MM.1S (cell line): ENCODE results near the gene TMEM161B.

Source experiments
- DNase-seq: peaks from one replicate; pipeline ENCODE4 v3.0.0-alpha.2; 2015
- H2AFZ ChIP-seq: fragments of 300-600 bp; sonication (generic); 2 replicates; pipeline ENCODE4 v1.6.0; 2016; ENCODE audit warnings: antibody characterized with exemption, low read length
- H3F3A ChIP-seq: fragments of 300-600 bp; sonication (generic); 2 replicates; pipeline ENCODE4 v1.6.1; 2016; ENCODE audit warnings: mild to moderate bottlenecking, antibody characterized with exemption, low read length, moderate library complexity, mixed read lengths; ENCODE audit not compliant: insufficient read depth
- H3K27ac ChIP-seq: fragments of 300-600 bp; sonication (generic); 2 replicates; pipeline ENCODE4 v1.5.1; 2016; ENCODE audit warnings: mild to moderate bottlenecking, low read length
- H3K27me3 ChIP-seq: fragments of 300-600 bp; sonication (generic); replicated peaks from 2 replicates; pipeline ENCODE4 v1.6.0; 2016; ENCODE audit warnings: low read length; ENCODE audit not compliant: insufficient read depth
- H3K36me3 ChIP-seq: fragments of 300-600 bp; sonication (generic); replicated peaks from 2 replicates; pipeline ENCODE4 v1.6.1; 2016; ENCODE audit warnings: mild to moderate bottlenecking, low read length, mixed read lengths; ENCODE audit not compliant: insufficient read depth
- H3K4me1 ChIP-seq: fragments of 300-600 bp; sonication (generic); 2 replicates; pipeline ENCODE4 v1.6.1; 2016; ENCODE audit warnings: low read length, mixed read lengths
- H3K4me2 ChIP-seq: fragments of 300-600 bp; sonication (generic); 2 replicates; pipeline ENCODE4 v1.6.0; 2016; ENCODE audit warnings: low read depth, low read length
- H3K4me3 ChIP-seq: fragments of 300-600 bp; sonication (generic); 2 replicates; pipeline ENCODE4 v1.5.1; 2016; ENCODE audit warnings: low read length, mixed read lengths
- H3K79me2 ChIP-seq: fragments of 300-600 bp; sonication (generic); 2 replicates; pipeline ENCODE4 v1.6.1; 2016; ENCODE audit warnings: mixed run types, low read length, mixed read lengths
- H3K9ac ChIP-seq: fragments of 300-600 bp; sonication (generic); 2 replicates; pipeline ENCODE4 v1.6.1; 2016; ENCODE audit warnings: low read length, mixed read lengths
- H3K9me2 ChIP-seq: fragments of 300-600 bp; sonication (generic); replicated peaks from 2 replicates; pipeline ENCODE4 v1.6.1; 2016; ENCODE audit warnings: mild to moderate bottlenecking, low read length, mixed read lengths; ENCODE audit not compliant: insufficient read depth
- H3K9me3 ChIP-seq: fragments of 300-600 bp; sonication (generic); replicated peaks from 2 replicates; pipeline ENCODE4 v1.6.1; 2016; ENCODE audit warnings: mild to moderate bottlenecking, low read length, mixed read lengths; ENCODE audit not compliant: insufficient read depth
- H4K20me1 ChIP-seq: fragments of 300-600 bp; sonication (generic); 2 replicates; pipeline ENCODE4 v1.6.1; 2016; ENCODE audit warnings: mild to moderate bottlenecking, low read length, moderate library complexity, mixed read lengths; ENCODE audit not compliant: insufficient read depth
- CTCF ChIP-seq: fragments of 300-600 bp; sonication (generic); IDR thresholded peaks from 2 replicates; pipeline ENCODE4 v1.5.1; 2016; ENCODE audit warnings: antibody characterized with exemption, low read length, mixed read lengths
- EZH2 ChIP-seq: fragments of 300-600 bp; sonication (generic); optimal IDR thresholded peaks from 2 replicates; pipeline ENCODE3; 2017; ENCODE audit warnings: low read depth, mild to moderate bottlenecking, antibody characterized with exemption, low read length, mixed read lengths
- EZH2phosphoT487 ChIP-seq: fragments of 300-600 bp; sonication (generic); IDR thresholded peaks from 2 replicates; pipeline ENCODE4 v1.6.1; 2018; ENCODE audit warnings: antibody characterized with exemption, low read length

The TMEM161B gene

GRCh38 chr5:88172847-88173758 lies 95.5 kb downstream of the TMEM161B start:
- no peaks in the 10 kb centered on the region for H3K79me2 ChIP-seq
- no peak for DNase-seq
- no peaks in the 10 kb centered on the region for H3K36me3 ChIP-seq
- no peak overlapping the region for H3K4me2 ChIP-seq
- H3K27me3 ChIP-seq = no peaks in the 10 kb centered on the region
- H3K4me1 ChIP-seq = no peaks in the 10 kb centered on the region
- no peaks in the 10 kb centered on the region for H3F3A ChIP-seq
- TF ChIP-seq CTCF (no peak), EZH2 (no peak), EZH2phosphoT487 (no peak)
- H3K9ac ChIP-seq = no peak overlapping the region
- no peaks in the 10 kb centered on the region for H4K20me1 ChIP-seq
- no peak overlapping the region for H2AFZ ChIP-seq
- H3K9me2 ChIP-seq = no peaks in the 10 kb centered on the region
- no peak overlapping the region for H3K27ac ChIP-seq
- no peaks in the 10 kb centered on the region for H3K9me3 ChIP-seq
- no peak overlapping the region for H3K4me3 ChIP-seq

- H3K4me2 ChIP-seq = no peak overlapping the region
- H3K27ac ChIP-seq = no peak overlapping the region
- no peaks in the 10 kb centered on the region for H3K9me2 ChIP-seq
- no peak overlapping the region for H3K9ac ChIP-seq
- H3K4me1 ChIP-seq = no peaks in the 10 kb centered on the region
- H3K9me3 ChIP-seq = no peaks in the 10 kb centered on the region
- H2AFZ ChIP-seq = no peak overlapping the region
- no peak for TF ChIP-seq EZH2phosphoT487
- TF ChIP-seq CTCF = no peak
- no peak for TF ChIP-seq EZH2
- H3K27me3 ChIP-seq = no peaks in the 10 kb centered on the region
- no peaks in the 10 kb centered on the region for H4K20me1 ChIP-seq
- H3F3A ChIP-seq = no peaks in the 10 kb centered on the region
- no peaks in the 10 kb centered on the region for H3K79me2 ChIP-seq
- DNase-seq = no peak
- no peaks in the 10 kb centered on the region for H3K36me3 ChIP-seq
- no peak overlapping the region for H3K4me3 ChIP-seq
Observed at GRCh38 chr5:88159591-88159990, 109.1 kb downstream of the TMEM161B start.

GRCh38 chr5:88158056-88158455 lies 110.6 kb downstream of the TMEM161B start:
- H3K9me3 ChIP-seq = no peaks in the 10 kb centered on the region
- no peaks in the 10 kb centered on the region for H3K9me2 ChIP-seq
- H4K20me1 ChIP-seq = no peaks in the 10 kb centered on the region
- no peaks in the 10 kb centered on the region for H3F3A ChIP-seq
- TF ChIP-seq CTCF = no peak
- TF ChIP-seq EZH2 = no peak
- TF ChIP-seq EZH2phosphoT487 = no peak
- no peaks in the 10 kb centered on the region for H3K4me1 ChIP-seq
- no peak overlapping the region for H3K4me2 ChIP-seq
- H3K9ac ChIP-seq = no peak overlapping the region
- no peak overlapping the region for H2AFZ ChIP-seq
- H3K27me3 ChIP-seq = no peaks in the 10 kb centered on the region
- no peak overlapping the region for H3K4me3 ChIP-seq
- no peaks in the 10 kb centered on the region for H3K79me2 ChIP-seq
- no peak overlapping the region for H3K27ac ChIP-seq
- no peaks in the 10 kb centered on the region for H3K36me3 ChIP-seq
- no peak for DNase-seq
